GM23338 (cell line): Measurements from ENCODE around the gene LYSMD1. TPM values are rescaled to one million over a fixed set of nuclear protein-coding genes. Genes with fewer than 3 reads are reported as not detected.

Source experiments
- ATAC-seq: fragments of 200-7000 bp; cut with Tn5 transposase; 3 replicates; pipeline ENCODE4 v1.9.1; 2020
- DNase-seq: peaks from one replicate; pipeline ENCODE4 v3.0.0-alpha.2; 2015; ENCODE audit warnings: low spot score
- H2AFZ ChIP-seq: fragments of 200-600 bp; sonication (generic); 2 replicates; pipeline ENCODE4 v1.8.0; 2016; ENCODE audit warnings: antibody characterized with exemption, mild to moderate bottlenecking, moderate library complexity
- H3F3A ChIP-seq: fragments of 200-600 bp; sonication (generic); replicated peaks from 2 replicates; pipeline ENCODE4 v1.8.0; 2017; ENCODE audit warnings: antibody characterized with exemption, mixed run types, low read depth
- H3K27ac ChIP-seq: fragments of 200-600 bp; sonication (generic); 2 replicates; pipeline ENCODE4 v1.6.1; 2016; ENCODE audit warnings: low read depth
- H3K27me3 ChIP-seq: fragments of 200-600 bp; sonication (generic); 2 replicates; pipeline ENCODE4 v1.8.0; 2016; ENCODE audit warnings: mild to moderate bottlenecking, mixed run types, moderate library complexity; ENCODE audit not compliant: insufficient read depth
- H3K36me3 ChIP-seq: fragments of 200-600 bp; sonication (generic); 2 replicates; pipeline ENCODE4 v1.8.0; 2016; ENCODE audit warnings: mild to moderate bottlenecking; ENCODE audit not compliant: insufficient read depth
- H3K4me1 ChIP-seq: fragments of 200-600 bp; sonication (generic); 2 replicates; pipeline ENCODE4 v1.8.0; 2016; ENCODE audit warnings: mild to moderate bottlenecking, moderate library complexity; ENCODE audit not compliant: insufficient read depth
- H3K4me2 ChIP-seq: fragments of 200-600 bp; sonication (generic); 2 replicates; pipeline ENCODE4 v1.7.1; 2017; ENCODE audit warnings: mixed run types
- H3K4me3 ChIP-seq: fragments of 200-600 bp; sonication (generic); 2 replicates; pipeline ENCODE4 v1.6.1; 2016; ENCODE audit warnings: mixed run types
- H3K79me2 ChIP-seq: fragments of 200-600 bp; sonication (generic); replicated peaks from 2 replicates; pipeline ENCODE4 v1.8.0; 2017; ENCODE audit warnings: mild to moderate bottlenecking; ENCODE audit not compliant: insufficient read depth
- H3K9me2 ChIP-seq: fragments of 200-600 bp; sonication (generic); 2 replicates; pipeline ENCODE4 v1.8.0; 2017; ENCODE audit not compliant: insufficient read depth
- H4K20me1 ChIP-seq: fragments of 200-600 bp; sonication (generic); replicated peaks from 2 replicates; pipeline ENCODE4 v1.8.0; 2017; ENCODE audit warnings: mild to moderate bottlenecking; ENCODE audit not compliant: insufficient read depth
- H3K27ac Mint-ChIP-seq: 2 replicates; pipeline ENCODE4 v1.8.0; 2020; ENCODE audit warnings: inconsistent platforms, mild to moderate bottlenecking, moderate library complexity, mixed read lengths
- H3K27me3 Mint-ChIP-seq: 3 replicates; pipeline ENCODE4 v1.8.0; 2022; ENCODE audit warnings: low read depth, mild to moderate bottlenecking, moderate library complexity, mixed read lengths, inconsistent platforms; ENCODE audit not compliant: insufficient read depth, poor library complexity
- H3K36me3 Mint-ChIP-seq: 3 replicates; pipeline ENCODE4 v1.8.0; 2021; ENCODE audit warnings: low read depth, mild to moderate bottlenecking, inconsistent platforms, moderate library complexity, mixed read lengths
- H3K4me1 Mint-ChIP-seq: 3 replicates; pipeline ENCODE4 v1.8.0; 2020; ENCODE audit warnings: mild to moderate bottlenecking, inconsistent platforms, mixed read lengths
- H3K4me3 Mint-ChIP-seq: 3 replicates; pipeline ENCODE4 v1.8.0; 2021; ENCODE audit warnings: moderate library complexity, mild to moderate bottlenecking, inconsistent platforms, mixed read lengths
- H3K9me3 Mint-ChIP-seq: 3 replicates; pipeline ENCODE4 v1.8.0; 2020; ENCODE audit warnings: moderate library complexity, mild to moderate bottlenecking, inconsistent platforms, mixed read lengths
- CREB1 ChIP-seq: fragments of 250-450 bp; sonication (Bioruptor Pico); IDR thresholded peaks from 2 replicates; pipeline ENCODE4 v1.5.0; 2020; ENCODE audit warnings: low read depth, mild to moderate bottlenecking, moderate library complexity
- CTCF ChIP-seq, 2 experiments: fragments of 200-600 bp in 1 of 2; sonication (generic) in 1 of 2; conservative IDR thresholded peaks; 2 replicates each; pipeline versions ENCODE4 v1.5.1 to v1.6.1; 2016 to 2017; ENCODE audit warnings: antibody characterized with exemption in 2 of 2, low read depth in 2 of 2, mild to moderate bottlenecking in 2 of 2, moderate library complexity in 1 of 2
- EZH2phosphoT487 ChIP-seq: fragments of 200-600 bp; sonication (generic); IDR thresholded peaks from one replicate; pipeline ENCODE4 v1.8.1; 2018; ENCODE audit warnings: antibody characterized with exemption; ENCODE audit not compliant: unreplicated experiment
- POLR2AphosphoS5 ChIP-seq: IDR thresholded peaks from 2 replicates; pipeline ENCODE4 v1.6.1; 2016; ENCODE audit warnings: antibody characterized with exemption, low read depth
- REST ChIP-seq: IDR thresholded peaks from one replicate; pipeline ENCODE4 v1.6.1; 2018; ENCODE audit warnings: antibody characterized with exemption; ENCODE audit not compliant: unreplicated experiment
- ZNF462 ChIP-seq: fragments of 250-450 bp; sonication (Bioruptor Pico); IDR thresholded peaks from 2 replicates; pipeline ENCODE4 v1.5.0; 2020; ENCODE audit warnings: mild to moderate bottlenecking, moderate library complexity
- polyA plus RNA-seq: library from polyadenylated mRNA; unstranded; fragments of >200 nt; fragmentation: Nextera tagmentation; extraction: Ambion mirVana; gene quantifications from 2 replicates; pipeline ENCODE4 v1.2.1, GENCODE V29; 2016
- total RNA-seq: library from RNA; depleted of rRNA; stranded (reverse); fragments of >200 nt; shearing (Covaris generic); gene quantifications from 2 replicates; pipeline ENCODE4 v1.2.3, GENCODE V29; 2014

The LYSMD1 gene
- total and polyA plus RNA-seq, 2 experiments from 2014 or later: 3.6 to 6.4 TPM

- no peak for TF ChIP-seq EZH2phosphoT487
Measured at GRCh38 chr1:151147132-151147503, 18.6 kb downstream of the LYSMD1 start (continued).

- peaks cover 32% of the 10 kb centered on the region for H3K27me3 Mint-ChIP-seq
- Histone ChIP-seq H3K27ac (no peak within 1 kb of the TSS), H3K4me3 (peak within 1 kb of the TSS; percentile 96), H4K20me1 (peaks cover 5% of the 10 kb centered on the region; the same call in 1 of the 2 replicates), H3K27me3 (peaks cover 35% of the 10 kb centered on the region), H3K9me2 (no peaks in the 10 kb centered on the region), H3K36me3 (no peaks in the 10 kb centered on the region), H3K79me2 (no peaks in the 10 kb centered on the region; the same call in 1 of the 2 replicates), H3K4me2 (peak within 1 kb of the TSS; percentile 98), H2AFZ (peak within 1 kb of the TSS; percentile 99), H3F3A (peaks cover 9% of the 10 kb centered on the region; the same call in 1 of the 2 replicates), H3K4me1 (peaks cover 35% of the 10 kb centered on the region)
- DNase-seq (peak; percentile 96), ATAC-seq (peak; percentile 89)
- peak within 1 kb of the TSS; percentile 82 for H3K4me3 Mint-ChIP-seq
- H3K4me1 Mint-ChIP-seq: peaks cover 39% of the 10 kb centered on the region
- H3K9me3 Mint-ChIP-seq: no peaks in the 10 kb centered on the region
- TF ChIP-seq ZNF462 (no peak), CTCF (conservative IDR thresholded peaks at IDR 0.05; ENCODE audit: low read depth in 2 of 2) (no peak), REST (no peak), POLR2AphosphoS5 (peak; percentile 72), CREB1 (CRISPR knock-in tag) (peak; percentile 36; the same call in 1 of the 2 replicates)
- H3K36me3 Mint-ChIP-seq: no peaks in the 10 kb centered on the region; the same call in 2 of the 3 replicates
- no peak within 1 kb of the TSS for H3K27ac Mint-ChIP-seq
Measured at GRCh38 chr1:151146412-151147131, 19.1 kb downstream of the LYSMD1 start, which contains the start of gene SEMA6C. SEMA6C (minus strand) TSS chr1:151146631; CDS start chr1:151142621, 4,010 bp downstream.
